Duodenal mucosa (tissue), 2 donors: ENCODE data around the gene GPR84.

Experiments
- H3K27ac ChIP-seq: one replicate; pipeline ENCODE4 v1.7.0; 2013; ENCODE audit warnings: low read depth, low read length
- H3K27me3 ChIP-seq, 2 donors: one replicate each; pipeline ENCODE4 v1.7.0; 2013; ENCODE audit warnings: low read length in 2 of 2, control low read depth in 1 of 2; ENCODE audit not compliant: insufficient read depth in 2 of 2, control insufficient read depth in 1 of 2
- H3K36me3 ChIP-seq, 2 donors: one replicate each; pipeline ENCODE4 v1.7.0; 2013; ENCODE audit warnings: low read length in 2 of 2, control low read depth in 1 of 2; ENCODE audit not compliant: insufficient read depth in 2 of 2, control insufficient read depth in 1 of 2
- H3K4me1 ChIP-seq, 2 donors: one replicate each; pipeline ENCODE4 v1.7.0; 2013; ENCODE audit warnings: low read length in 2 of 2, control low read depth in 1 of 2; ENCODE audit not compliant: insufficient read depth in 2 of 2, control insufficient read depth in 1 of 2
- H3K4me3 ChIP-seq, 2 donors: one replicate each; pipeline ENCODE4 v1.7.0; 2013; ENCODE audit warnings: low read length in 2 of 2, low read depth in 1 of 2
- H3K9ac ChIP-seq, 2 donors: one replicate each; pipeline ENCODE4 v1.7.0; 2013; ENCODE audit warnings: low read length in 2 of 2, low read depth in 1 of 2
- H3K9me3 ChIP-seq, 2 donors: one replicate each; pipeline ENCODE4 v1.7.0; 2013; ENCODE audit warnings: low read length in 2 of 2, control low read depth in 1 of 2; ENCODE audit not compliant: control insufficient read depth in 1 of 2

Gene GPR84

DNA sequence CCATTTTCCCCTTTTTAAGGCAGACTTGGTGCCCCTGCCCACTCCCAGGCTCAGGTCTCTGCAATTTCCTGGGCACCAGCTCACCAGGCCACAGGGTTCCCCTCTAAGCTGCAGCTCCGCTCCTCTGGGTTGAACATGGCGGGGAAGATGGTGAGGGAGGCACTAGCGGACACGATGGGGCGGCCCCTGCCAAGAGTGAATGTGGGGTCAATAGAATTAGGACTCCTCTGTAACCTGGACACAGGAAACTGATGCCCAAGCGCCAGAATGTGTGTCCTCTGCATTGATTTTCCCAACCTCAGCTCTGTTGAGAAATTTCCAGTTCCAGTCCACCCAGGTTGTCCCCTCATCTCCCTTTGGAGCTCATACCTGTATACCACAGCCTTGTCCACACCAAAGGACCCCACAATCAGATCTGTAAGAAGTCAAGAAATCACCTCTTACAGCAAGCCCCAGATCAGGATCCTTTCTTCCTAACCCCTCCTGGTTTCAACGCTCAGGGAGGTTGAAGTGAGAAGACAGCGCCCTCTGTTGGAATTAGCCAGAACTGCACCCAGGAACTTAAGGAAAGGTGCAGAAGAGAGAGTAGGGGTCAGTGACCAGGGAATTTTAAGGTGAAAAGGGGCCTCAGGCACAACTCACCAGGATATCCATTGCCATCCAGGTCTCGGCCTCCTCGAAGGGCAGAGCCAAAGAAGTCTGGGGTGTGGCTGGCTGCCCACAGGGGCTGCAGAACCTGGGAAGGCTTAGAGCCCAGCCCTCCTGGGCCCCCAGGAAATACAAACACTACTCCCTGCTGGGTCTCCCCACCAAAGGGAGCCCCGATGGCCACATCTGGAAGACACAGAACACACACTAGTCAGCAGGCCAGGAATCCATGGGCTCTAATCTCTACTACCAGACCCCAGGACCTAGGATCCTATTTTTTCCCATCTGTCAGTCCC lies 40.0 kb upstream of the GPR84 start:
- Histone ChIP-seq H3K4me1 (peaks cover 0 to 4% of the 10 kb centered on the region in 2 donors), H3K27ac (no peak overlapping the region), H3K36me3 (peaks cover 20 to 73% of the 10 kb centered on the region in 2 donors), H3K9me3 (no peaks in the 10 kb centered on the region), H3K27me3 (no peaks in the 10 kb centered on the region), H3K4me3 (no peak overlapping the region), H3K9ac (no peak overlapping the region)

- no peak overlapping the region for H3K27ac ChIP-seq
- no peaks in the 10 kb centered on the region for H3K4me1 ChIP-seq
- peaks cover 12 to 71% of the 10 kb centered on the region in 2 donors for H3K36me3 ChIP-seq
- H3K4me3 ChIP-seq: no peak overlapping the region
- H3K9ac ChIP-seq: no peak overlapping the region
- no peaks in the 10 kb centered on the region for H3K27me3 ChIP-seq
- no peaks in the 10 kb centered on the region for H3K9me3 ChIP-seq
Measured at GRCh38 chr12:54401119-54401518, 36.8 kb upstream of the GPR84 start.

- Histone ChIP-seq H3K4me3 (no peak overlapping the region), H3K27ac (no peak overlapping the region), H3K9ac (no peak overlapping the region), H3K9me3 (no peaks in the 10 kb centered on the region), H3K4me1 (no peaks in the 10 kb centered on the region), H3K27me3 (no peaks in the 10 kb centered on the region), H3K36me3 (peaks cover 12 to 65% of the 10 kb centered on the region in 2 donors)
Measured at GRCh38 chr12:54398995-54399793, 34.9 kb upstream of the GPR84 start.

GRCh38 chr12:54398218-54398617 lies 33.9 kb upstream of the GPR84 start:
- no peaks in the 10 kb centered on the region for H3K4me1 ChIP-seq
- H3K9ac ChIP-seq: no peak overlapping the region
- no peaks in the 10 kb centered on the region for H3K9me3 ChIP-seq
- H3K27ac ChIP-seq: no peak overlapping the region
- no peaks in the 10 kb centered on the region for H3K27me3 ChIP-seq
- peaks cover 12 to 55% of the 10 kb centered on the region in 2 donors for H3K36me3 ChIP-seq
- no peak overlapping the region for H3K4me3 ChIP-seq

GRCh38 chr12:54397157-54397556 lies 32.9 kb upstream of the GPR84 start:
- Histone ChIP-seq H3K9ac (no peak overlapping the region), H3K9me3 (no peaks in the 10 kb centered on the region), H3K27ac (no peak overlapping the region), H3K36me3 (peaks cover 12 to 49% of the 10 kb centered on the region in 2 donors), H3K27me3 (no peaks in the 10 kb centered on the region), H3K4me3 (no peak overlapping the region), H3K4me1 (no peaks in the 10 kb centered on the region)

DNA sequence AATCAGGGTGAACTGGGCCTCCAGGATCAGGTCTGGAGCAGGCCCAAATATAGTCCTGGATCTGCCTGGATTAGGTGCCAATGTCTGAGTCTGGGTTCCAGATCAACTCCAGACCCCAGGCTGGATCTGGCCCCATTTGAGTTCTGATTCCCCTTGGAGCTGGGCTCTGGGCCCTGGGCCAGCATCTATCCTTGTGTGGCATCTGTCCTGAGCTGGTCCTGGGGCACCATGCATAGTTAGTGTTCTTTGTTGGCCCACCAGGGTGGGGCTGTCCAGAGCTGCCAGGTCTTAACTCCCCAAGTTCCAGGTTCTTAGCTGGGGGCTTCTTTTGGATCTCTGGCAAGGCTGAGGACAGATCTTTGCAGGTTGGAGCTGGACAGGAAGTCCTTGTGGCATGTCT lies 31.3 kb upstream of the GPR84 start:
- Histone ChIP-seq H3K36me3 (peaks cover 1 to 33% of the 10 kb centered on the region in 2 donors), H3K4me1 (peaks cover 0 to 5% of the 10 kb centered on the region in 2 donors)

GRCh38 chr12:54394986-54395385 lies 30.7 kb upstream of the GPR84 start:
- H3K9me3 ChIP-seq: no peaks in the 10 kb centered on the region
- peaks cover 0 to 28% of the 10 kb centered on the region in 2 donors for H3K36me3 ChIP-seq
- H3K4me3 ChIP-seq: no peak overlapping the region
- H3K27me3 ChIP-seq: no peaks in the 10 kb centered on the region
- H3K9ac ChIP-seq: no peak overlapping the region
- peaks cover 0 to 5% of the 10 kb centered on the region in 2 donors for H3K4me1 ChIP-seq
- H3K27ac ChIP-seq: no peak overlapping the region

More for the DNA sequence above, 31.3 kb upstream of the GPR84 start:
- no peak overlapping the region for H3K27ac ChIP-seq
- no peak overlapping the region for H3K9ac ChIP-seq
- no peak overlapping the region for H3K4me3 ChIP-seq
- no peaks in the 10 kb centered on the region for H3K9me3 ChIP-seq
- no peaks in the 10 kb centered on the region for H3K27me3 ChIP-seq

GRCh38 chr12:54394281-54394719 lies 30.0 kb upstream of the GPR84 start:
- H3K4me1 ChIP-seq: peaks cover 0 to 5% of the 10 kb centered on the region in 2 donors
- no peak overlapping the region for H3K4me3 ChIP-seq
- H3K9ac ChIP-seq: no peak overlapping the region
- no peaks in the 10 kb centered on the region for H3K27me3 ChIP-seq
- H3K9me3 ChIP-seq: no peaks in the 10 kb centered on the region
- H3K27ac ChIP-seq: no peak overlapping the region
- peaks cover 0 to 23% of the 10 kb centered on the region in 2 donors for H3K36me3 ChIP-seq

DNA sequence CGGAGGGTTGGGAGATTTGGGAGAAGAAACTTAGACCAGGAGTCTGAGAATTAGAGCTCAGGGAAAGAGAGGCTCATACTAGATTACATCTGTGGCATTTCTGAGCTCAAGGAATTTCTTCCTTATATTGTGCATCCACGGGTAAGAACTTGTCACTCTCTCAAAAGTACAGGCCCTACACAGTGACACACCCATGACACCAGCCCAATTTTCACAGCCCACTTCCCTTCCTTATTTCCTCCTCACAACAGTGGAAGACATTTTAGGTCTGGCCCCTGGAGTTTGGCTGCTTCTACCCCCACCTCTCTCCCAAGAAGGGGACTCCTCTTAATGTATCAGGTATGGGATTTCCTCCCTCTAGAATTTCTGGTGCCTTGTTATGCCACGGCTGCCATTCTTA lies 29.5 kb upstream of the GPR84 start:
- no peak overlapping the region for H3K4me3 ChIP-seq
- no peak overlapping the region for H3K9ac ChIP-seq
- peaks cover 0 to 5% of the 10 kb centered on the region in 2 donors for H3K4me1 ChIP-seq
- H3K9me3 ChIP-seq: no peaks in the 10 kb centered on the region
- H3K27ac ChIP-seq: no peak overlapping the region
- H3K27me3 ChIP-seq: no peaks in the 10 kb centered on the region
- H3K36me3 ChIP-seq: peaks cover 0 to 23% of the 10 kb centered on the region in 2 donors

GRCh38 chr12:54393207-54393609 lies 28.9 kb upstream of the GPR84 start:
- peaks cover 0 to 19% of the 10 kb centered on the region in 2 donors for H3K36me3 ChIP-seq
- no peak overlapping the region for H3K9ac ChIP-seq
- H3K27ac ChIP-seq: no peak overlapping the region
- H3K9me3 ChIP-seq: no peaks in the 10 kb centered on the region
- peaks cover 3 to 5% of the 10 kb centered on the region in 2 donors for H3K4me1 ChIP-seq
- H3K4me3 ChIP-seq: no peak overlapping the region
- H3K27me3 ChIP-seq: no peaks in the 10 kb centered on the region
